ENCODE results near the gene DAND5.
"Not testable (repeated sequence)": the region's sequence is repeated elsewhere in the genome, so short reads cannot be mapped to it uniquely, and the experiment has no call there.

Gene DAND5

GRCh38 chr19:12967907-12968306 is 1.5 kb upstream of the DAND5 start:
- H3K4me3 ChIP-seq (ENCODE audit: control insufficient read depth in 1 of 7, extremely low read depth in 1 of 7, insufficient read depth in 4 of 7, low read depth in 2 of 7, low read length in 6 of 7) = no peak overlapping the region
- ChIA-PET CTCF (interaction anchor here (1.0 to 4.3 kb wide), 4 partner anchors 9 to 133 kb away, joined by 3 to 76 read pairs (median 4); no protein-coding TSS in a partner anchor), POLR2A (no interaction called here)
- H3K4me1 ChIP-seq (ENCODE audit: control extremely low read depth in 1 of 4, control insufficient read depth in 4 of 4, insufficient read depth in 4 of 4, low read length in 3 of 4) = peaks cover 0 to 15% (median 6%) of the 10 kb centered on the region in 4 experiments
- H3K9me3 ChIP-seq (ENCODE audit: control extremely low read depth in 1 of 5, control insufficient read depth in 4 of 5, insufficient read depth in 2 of 5, low read depth in 1 of 5, low read length in 4 of 5) = no peaks in the 10 kb centered on the region
- H3K27ac ChIP-seq (ENCODE audit: insufficient read depth in 1 of 2, low read depth in 1 of 2, low read length in 2 of 2, poor library complexity in 1 of 2, severe bottlenecking in 2 of 2) = no peak overlapping the region
- H3K27me3 ChIP-seq (replicated peaks in 2 of 5; ENCODE audit: control insufficient read depth in 4 of 5, insufficient read depth in 5 of 5, low read length in 4 of 5) = no peaks in the 10 kb centered on the region
- WGBS (ENCODE audit: insufficient coverage) = 100% methylated on average over 3 of the region's 5 CpGs
- H3K36me3 ChIP-seq (ENCODE audit: control insufficient read depth in 4 of 4, insufficient read depth in 4 of 4, low read length in 3 of 4) = no peaks in the 10 kb centered on the region
- DNase-seq = no peak

GRCh38 chr19:12970070-12970820 is 869 bp downstream of the DAND5 start:
- CTCF ChIA-PET = interaction anchor here (10.6 kb wide), 1 partner anchor 123 kb away, joined by 154 read pairs; no protein-coding TSS in a partner anchor
- no peak overlapping the region for H3K27ac ChIP-seq (ENCODE audit: insufficient read depth in 1 of 2, low read depth in 1 of 2, low read length in 2 of 2, poor library complexity in 1 of 2, severe bottlenecking in 2 of 2)
- H3K4me1 ChIP-seq (ENCODE audit: control extremely low read depth in 1 of 4, control insufficient read depth in 4 of 4, insufficient read depth in 4 of 4, low read length in 3 of 4) = peaks cover 0 to 23% (median 11%) of the 10 kb centered on the region in 4 experiments
- H3K4me3 ChIP-seq (ENCODE audit: control insufficient read depth in 1 of 7, extremely low read depth in 1 of 7, insufficient read depth in 4 of 7, low read depth in 2 of 7, low read length in 6 of 7) = no peak overlapping the region
- no peaks in the 10 kb centered on the region for H3K36me3 ChIP-seq (ENCODE audit: control insufficient read depth in 4 of 4, insufficient read depth in 4 of 4, low read length in 3 of 4)
- H3K27me3 ChIP-seq (replicated peaks in 2 of 5; ENCODE audit: control insufficient read depth in 4 of 5, insufficient read depth in 5 of 5, low read length in 4 of 5) = no peaks in the 10 kb centered on the region
- WGBS (ENCODE audit: insufficient coverage) = 95% methylated on average over 7 of the region's 7 CpGs
- DNase-seq = no peak
- POLR2A ChIA-PET = no interaction called here
- no peaks in the 10 kb centered on the region for H3K9me3 ChIP-seq (ENCODE audit: control extremely low read depth in 1 of 5, control insufficient read depth in 4 of 5, insufficient read depth in 2 of 5, low read depth in 1 of 5, low read length in 4 of 5)

GRCh38 chr19:12973236-12973635 is 3.9 kb downstream of the DAND5 start:
- Histone ChIP-seq H3K9me3 (ENCODE audit: control extremely low read depth in 1 of 5, control insufficient read depth in 4 of 5, insufficient read depth in 2 of 5, low read depth in 1 of 5, low read length in 4 of 5) (no peaks in the 10 kb centered on the region), H3K4me3 (ENCODE audit: control insufficient read depth in 1 of 7, extremely low read depth in 1 of 7, insufficient read depth in 4 of 7, low read depth in 2 of 7, low read length in 6 of 7) (no peak overlapping the region), H3K27ac (ENCODE audit: insufficient read depth in 1 of 2, low read depth in 1 of 2, low read length in 2 of 2, poor library complexity in 1 of 2, severe bottlenecking in 2 of 2) (no peak overlapping the region), H3K4me1 (ENCODE audit: control extremely low read depth in 1 of 4, control insufficient read depth in 4 of 4, insufficient read depth in 4 of 4, low read length in 3 of 4) (peaks cover 0 to 19% (median 10%) of the 10 kb centered on the region in 4 experiments), H3K36me3 (ENCODE audit: control insufficient read depth in 4 of 4, insufficient read depth in 4 of 4, low read length in 3 of 4) (no peaks in the 10 kb centered on the region), H3K27me3 (replicated peaks in 2 of 5; ENCODE audit: control insufficient read depth in 4 of 5, insufficient read depth in 5 of 5, low read length in 4 of 5) (no peaks in the 10 kb centered on the region)
- 96% methylated on average over 16 of the region's 16 CpGs for WGBS (ENCODE audit: insufficient coverage)
- CTCF ChIA-PET = interaction anchor here (0.6 to 10.6 kb wide), 5 partner anchors 7 to 757 kb away, joined by 3 to 154 read pairs (median 4); no protein-coding TSS in a partner anchor
- POLR2A ChIA-PET = no interaction called here
- no peak for DNase-seq

- 57% methylated on average over 14 of the region's 19 CpGs for WGBS (ENCODE audit: insufficient coverage)
Measured at GRCh38 chr19:12974301-12975220, 5.2 kb downstream of the DAND5 start.

GRCh38 chr19:12975221-12975741 is 5.9 kb downstream of the DAND5 start:
- DNase-seq = no peak
- Histone ChIP-seq H3K4me3 (ENCODE audit: control insufficient read depth in 1 of 7, extremely low read depth in 1 of 7, insufficient read depth in 4 of 7, low read depth in 2 of 7, low read length in 6 of 7) (no peak overlapping the region), H3K27ac (ENCODE audit: insufficient read depth in 1 of 2, low read depth in 1 of 2, low read length in 2 of 2, poor library complexity in 1 of 2, severe bottlenecking in 2 of 2) (no peak overlapping the region), H3K27me3 (replicated peaks in 2 of 5; ENCODE audit: control insufficient read depth in 4 of 5, insufficient read depth in 5 of 5, low read length in 4 of 5) (no peaks in the 10 kb centered on the region), H3K4me1 (ENCODE audit: control extremely low read depth in 1 of 4, control insufficient read depth in 4 of 4, insufficient read depth in 4 of 4, low read length in 3 of 4) (peaks cover 0 to 11% (median 10%) of the 10 kb centered on the region in 4 experiments), H3K9me3 (ENCODE audit: control extremely low read depth in 1 of 5, control insufficient read depth in 4 of 5, insufficient read depth in 2 of 5, low read depth in 1 of 5, low read length in 4 of 5) (no peaks in the 10 kb centered on the region), H3K36me3 (ENCODE audit: control insufficient read depth in 4 of 4, insufficient read depth in 4 of 4, low read length in 3 of 4) (no peaks in the 10 kb centered on the region)
- POLR2A ChIA-PET = no interaction called here
- CTCF ChIA-PET = interaction anchor here (0.6 to 10.6 kb wide), 12 partner anchors 9 to 177 kb away, joined by 3 to 154 read pairs (median 6); no protein-coding TSS in a partner anchor
- 89% methylated on average over 8 of the region's 17 CpGs for WGBS (ENCODE audit: insufficient coverage)

More at GRCh38 chr19:12974301-12975220, 5.2 kb downstream of the DAND5 start:
- H3K27ac ChIP-seq (ENCODE audit: insufficient read depth in 1 of 2, low read depth in 1 of 2, low read length in 2 of 2, poor library complexity in 1 of 2, severe bottlenecking in 2 of 2) = no peak overlapping the region
- ChIA-PET POLR2A (interaction anchor here (0.5 to 0.6 kb wide), 2 partner anchors 14 to 103 kb away, joined by 3 to 5 read pairs; no protein-coding TSS in a partner anchor), CTCF (interaction anchor here (0.7 to 10.6 kb wide), 6 partner anchors 8 to 118 kb away, joined by 3 to 154 read pairs (median 4); no protein-coding TSS in a partner anchor)
- no peak overlapping the region for H3K4me3 ChIP-seq (ENCODE audit: control insufficient read depth in 1 of 7, extremely low read depth in 1 of 7, insufficient read depth in 4 of 7, low read depth in 2 of 7, low read length in 6 of 7)
- H3K4me1 ChIP-seq (ENCODE audit: control extremely low read depth in 1 of 4, control insufficient read depth in 4 of 4, insufficient read depth in 4 of 4, low read length in 3 of 4) = peaks cover 0 to 14% (median 10%) of the 10 kb centered on the region in 4 experiments
- no peaks in the 10 kb centered on the region for H3K27me3 ChIP-seq (replicated peaks in 2 of 5; ENCODE audit: control insufficient read depth in 4 of 5, insufficient read depth in 5 of 5, low read length in 4 of 5)
- DNase-seq = no peak
- no peaks in the 10 kb centered on the region for H3K9me3 ChIP-seq (ENCODE audit: control extremely low read depth in 1 of 5, control insufficient read depth in 4 of 5, insufficient read depth in 2 of 5, low read depth in 1 of 5, low read length in 4 of 5)
- H3K36me3 ChIP-seq (ENCODE audit: control insufficient read depth in 4 of 4, insufficient read depth in 4 of 4, low read length in 3 of 4) = no peaks in the 10 kb centered on the region

GRCh38 chr19:12976109-12976508 is 6.7 kb downstream of the DAND5 start:
- not testable (repeated sequence) for H3K4me3 ChIP-seq (ENCODE audit: control insufficient read depth in 1 of 7, extremely low read depth in 1 of 7, insufficient read depth in 4 of 7, low read depth in 2 of 7, low read length in 6 of 7); H3K36me3 ChIP-seq (ENCODE audit: control insufficient read depth in 4 of 4, insufficient read depth in 4 of 4, low read length in 3 of 4); H3K27me3 ChIP-seq (replicated peaks in 2 of 5; ENCODE audit: control insufficient read depth in 4 of 5, insufficient read depth in 5 of 5, low read length in 4 of 5); H3K9me3 ChIP-seq (ENCODE audit: control extremely low read depth in 1 of 5, control insufficient read depth in 4 of 5, insufficient read depth in 2 of 5, low read depth in 1 of 5, low read length in 4 of 5); DNase-seq; H3K27ac ChIP-seq (ENCODE audit: insufficient read depth in 1 of 2, low read depth in 1 of 2, low read length in 2 of 2, poor library complexity in 1 of 2, severe bottlenecking in 2 of 2)
- CTCF ChIA-PET = interaction anchor here (0.6 to 10.6 kb wide), 19 partner anchors 9 to 176 kb away, joined by 3 to 154 read pairs (median 7); no protein-coding TSS in a partner anchor
- H3K4me1 ChIP-seq (ENCODE audit: control extremely low read depth in 1 of 4, control insufficient read depth in 4 of 4, insufficient read depth in 4 of 4, low read length in 3 of 4) = peaks cover 0 to 11% (median 10%) of the 10 kb centered on the region in 4 experiments
- POLR2A ChIA-PET = interaction anchor here (0.8 kb wide), 1 partner anchor 85 kb away, joined by 3 read pairs; no protein-coding TSS in a partner anchor
- 91% methylated on average over 7 of the region's 7 CpGs for WGBS (ENCODE audit: insufficient coverage)
